Body of pancreas (tissue), 4 donors: ENCODE data around the gene CHCHD6. TPM values are rescaled to one million over a fixed set of nuclear protein-coding genes. Genes with fewer than 3 reads are reported as not detected.
A peak's percentile ranks its signal among the peaks of the same experiment; 100 is the strongest.

Experiments used
- ATAC-seq: fragments of 150-250 bp; one replicate; pipeline ENCODE4 v1.9.1; 2016
- DNase-seq, 4 donors: peaks; one replicate each; pipeline ENCODE4 v3.0.0-alpha.2; 2019
- H3K27ac ChIP-seq, 4 donors: fragments of 200-600 bp; sonication (generic); 1 replicate in 3 of 4; 2 replicates in 1 of 4; pipeline versions ENCODE4 v1.5.1 to v1.6.1; 2016 to 2019; ENCODE audit warnings: mild to moderate bottlenecking in 1 of 4, mixed read lengths in 1 of 4, moderate library complexity in 1 of 4
- H3K27me3 ChIP-seq, 2 donors: fragments of 200-600 bp; sonication (generic); one replicate each; pipeline ENCODE4 v1.6.0; 2016; ENCODE audit warnings: mild to moderate bottlenecking in 1 of 2
- H3K36me3 ChIP-seq, 2 donors: fragments of 200-600 bp; sonication (generic); replicated peaks in 1 of 2; 2 replicates each; pipeline ENCODE4 v1.5.1; 2016; ENCODE audit warnings: low read depth in 2 of 2; ENCODE audit not compliant: insufficient read depth in 1 of 2
- H3K4me1 ChIP-seq: fragments of 200-600 bp; sonication (generic); one replicate; pipeline ENCODE4 v1.6.0; 2016
- H3K4me3 ChIP-seq, 2 donors: fragments of 200-600 bp; sonication (generic); 1 replicate in 1 of 2; 2 replicates in 1 of 2; pipeline ENCODE4 v1.5.1; 2016 to 2019
- H3K9me3 ChIP-seq, 3 donors: fragments of 200-600 bp; sonication (generic); 1 replicate in 2 of 3; 2 replicates in 1 of 3; pipeline ENCODE4 v1.5.1; 2016
- CTCF ChIP-seq, 7 experiments: fragments of 450-650 bp in 4 of 7; fragments of 200-600 bp in 3 of 7; sonication (generic) in 3 of 7; IDR thresholded peaks; one replicate each; pipeline ENCODE4 v1.5.1; 2016 to 2019; ENCODE audit warnings: antibody characterized with exemption in 7 of 7
- POLR2A ChIP-seq, 3 donors: fragments of 450-650 bp; IDR thresholded peaks; one replicate each; pipeline ENCODE4 v1.6.1; 2016; ENCODE audit warnings: antibody characterized with exemption in 3 of 3, mild to moderate bottlenecking in 2 of 3
- WGBS, 2 donors: methylation state at CpG; one replicate each; pipeline ENCODE4 v1.1.5; 2017; 5-methylcytosine and 5-hydroxymethylcytosine counted together
- intact Hi-C: fragments of 100-400 bp; cut with DNase I; formaldehyde crosslinking; loops from one replicate; pipeline ENCODE4 v1.15.1; 2023
- total RNA-seq, 2 donors: library from RNA; depleted of rRNA; stranded (reverse); fragments of >200 nt; gene quantifications; one replicate each; pipeline ENCODE4 v1.1.0, GENCODE V29; 2016

The CHCHD6 gene
- total RNA-seq, 2 donors from 2014 or later = 0.66 to 10.9 TPM

GRCh38 chr3:126847061-126847460 is 143.0 kb downstream of the CHCHD6 start:
- Histone ChIP-seq H3K27ac (no peak overlapping the region), H3K4me1 (peaks cover 14% of the 10 kb centered on the region), H3K4me3 (no peak overlapping the region), H3K9me3 (no peaks in the 10 kb centered on the region), H3K36me3 (no peaks in the 10 kb centered on the region), H3K27me3 (no peaks in the 10 kb centered on the region)
- intact Hi-C loops = no loop called here
- DNase-seq (no peak), ATAC-seq (no peak)
- 92 to 94% methylated on average over 3 of the region's 3 CpGs for WGBS, 2 donors
- TF ChIP-seq POLR2A (IDR thresholded peaks at IDR 0.05) = no peak
- no peak for TF ChIP-seq CTCF (IDR thresholded peaks at IDR 0.05)

- H3K4me1 ChIP-seq = peaks cover 14% of the 10 kb centered on the region
- no peaks in the 10 kb centered on the region for H3K9me3 ChIP-seq
- H3K36me3 ChIP-seq = no peaks in the 10 kb centered on the region
- intact Hi-C loops = no loop called here
- TF ChIP-seq CTCF (IDR thresholded peaks at IDR 0.05) (no peak), POLR2A (IDR thresholded peaks at IDR 0.05) (no peak)
- ATAC-seq (no peak), DNase-seq (no peak)
- WGBS, 2 donors = 88 to 96% methylated on average over 6 of the region's 6 CpGs
- no peaks in the 10 kb centered on the region for H3K27me3 ChIP-seq
- H3K27ac ChIP-seq = no peak overlapping the region
- H3K4me3 ChIP-seq = no peak overlapping the region
Measured at GRCh38 chr3:126848991-126849390, 145.0 kb downstream of the CHCHD6 start.

DNA sequence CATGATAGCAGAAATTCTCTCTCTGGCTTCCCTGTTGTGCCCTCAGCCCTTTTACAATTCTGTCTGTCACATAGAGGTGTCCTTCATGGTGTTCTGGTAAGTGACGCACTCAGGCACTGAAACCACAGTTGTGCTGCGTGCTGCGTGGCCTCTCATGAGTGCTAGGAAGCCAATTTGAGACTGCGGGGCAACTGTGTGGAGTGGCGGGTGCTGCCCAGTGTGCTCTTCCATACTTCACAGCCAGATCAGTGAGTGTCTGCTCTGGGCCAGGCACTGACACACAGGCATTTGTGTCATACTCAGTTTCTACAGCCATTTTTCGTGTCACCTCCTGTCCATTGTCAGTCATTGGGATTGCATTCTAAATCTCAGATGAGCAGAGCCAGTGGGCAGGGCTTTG is 145.7 kb downstream of the CHCHD6 start:
- 92 to 100% methylated on average over 6 of the region's 6 CpGs for WGBS, 2 donors
- TF ChIP-seq CTCF (IDR thresholded peaks at IDR 0.05) = no peak
- no peak for TF ChIP-seq POLR2A (IDR thresholded peaks at IDR 0.05)
- Histone ChIP-seq H3K27me3 (no peaks in the 10 kb centered on the region), H3K36me3 (no peaks in the 10 kb centered on the region), H3K27ac (no peak overlapping the region), H3K9me3 (no peaks in the 10 kb centered on the region), H3K4me3 (no peak overlapping the region), H3K4me1 (peaks cover 14% of the 10 kb centered on the region)
- ATAC-seq = no peak
- intact Hi-C loops = no loop called here
- DNase-seq = no peak

GRCh38 chr3:126850370-126851085 is 146.5 kb downstream of the CHCHD6 start:
- DNase-seq = peak in 3 of 4 donors; percentile 14 to 46 (median 20)
- Histone ChIP-seq H3K27me3 (no peaks in the 10 kb centered on the region), H3K9me3 (no peaks in the 10 kb centered on the region), H3K27ac (peak overlapping the region in 1 of 4 donors; percentile 42), H3K4me3 (no peak overlapping the region), H3K36me3 (no peaks in the 10 kb centered on the region), H3K4me1 (peaks cover 14% of the 10 kb centered on the region)
- 67 to 73% methylated on average over 10 of the region's 10 CpGs for WGBS, 2 donors
- TF ChIP-seq CTCF (IDR thresholded peaks at IDR 0.05) = peak in 1 of 7 experiments; percentile 3
- TF ChIP-seq POLR2A (IDR thresholded peaks at IDR 0.05) = no peak
- peak; percentile 78 for ATAC-seq
- intact Hi-C loops = no loop called here

DNA sequence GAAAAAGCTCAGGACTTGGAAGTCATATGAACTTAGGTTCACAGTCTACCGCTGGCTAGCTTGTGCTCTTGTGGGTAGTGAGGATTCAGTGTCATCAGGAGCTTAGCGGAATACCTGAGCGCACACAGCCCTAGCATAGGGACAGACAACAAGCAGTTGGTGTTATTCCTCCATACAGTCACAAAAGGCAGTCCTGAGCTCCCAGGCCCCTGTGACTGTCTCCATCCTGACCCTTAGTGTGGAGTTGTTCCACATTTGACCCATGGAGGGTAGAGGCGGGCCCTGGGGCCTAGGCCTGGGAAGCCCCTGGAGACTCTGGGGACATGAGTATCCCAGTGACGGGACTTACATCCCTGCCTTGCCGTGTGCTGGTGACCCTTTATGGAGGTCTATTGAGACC is 147.3 kb downstream of the CHCHD6 start:
- Histone ChIP-seq H3K4me1 (peaks cover 14% of the 10 kb centered on the region), H3K9me3 (no peaks in the 10 kb centered on the region), H3K4me3 (no peak overlapping the region), H3K36me3 (no peaks in the 10 kb centered on the region), H3K27me3 (no peaks in the 10 kb centered on the region), H3K27ac (peak overlapping the region in 1 of 4 donors; percentile 42)
- 80 to 92% methylated on average over 3 to 6 of the region's 6 CpGs for WGBS, 2 donors
- TF ChIP-seq POLR2A (IDR thresholded peaks at IDR 0.05) = no peak
- TF ChIP-seq CTCF (IDR thresholded peaks at IDR 0.05) = no peak
- DNase-seq (no peak), ATAC-seq (no peak)
- intact Hi-C loops = no loop called here
